Panc1 (cell line): Measurements from ENCODE around the gene NKAIN2. TPM values are rescaled to one million over a fixed set of nuclear protein-coding genes. Genes with fewer than 3 reads are reported as not detected.
A peak's percentile ranks its signal among the peaks of the same experiment; 100 is the strongest.

Source experiments
- ATAC-seq: fragments of 200-7000 bp; cut with Tn5 transposase; 2 replicates; pipeline ENCODE4 v1.9.1; 2020; ENCODE audit warnings: mild to moderate bottlenecking, moderate library complexity
- BruUV-seq: library from RNA; stranded (reverse); fragments of 400-500 nt; replicated peaks from 2 replicates; lab custom pipeline; 2021; lab: Mats Ljungman, UMichigan
- CTCF ChIA-PET: fragments of 300-600 bp; sonication (Branson Sonifier 250); formaldehyde crosslinking; loops from one replicate; lab custom pipeline; 2022; ENCODE audit warnings: antibody characterized with exemption; lab: Charles Lee
- POLR2A ChIA-PET: fragments of 300-600 bp; sonication (Branson Sonifier 250); formaldehyde crosslinking; loops from one replicate; lab custom pipeline; 2022; ENCODE audit warnings: antibody characterized with exemption; lab: Charles Lee
- DNase-seq: peaks from one replicate; pipeline ENCODE4 v3.0.0-alpha.2; 2010; ENCODE audit warnings: low read depth, low spot score
- H3K27ac ChIP-seq: 2 replicates; pipeline ENCODE4 v1.5.1; 2011; ENCODE audit warnings: mild to moderate bottlenecking, low read length, inconsistent platforms
- H3K27me3 ChIP-seq: fragments of 200-500 bp; sonication (Bioruptor generic); 2 replicates; pipeline ENCODE4 v1.6.0; 2014; ENCODE audit warnings: low read length, inconsistent platforms; ENCODE audit not compliant: control insufficient read depth, insufficient read depth
- H3K36me3 ChIP-seq: fragments of 200-500 bp; sonication (Bioruptor generic); 2 replicates; pipeline ENCODE4 v1.5.1; 2014; ENCODE audit warnings: inconsistent platforms, mild to moderate bottlenecking, low read length, moderate library complexity; ENCODE audit not compliant: control insufficient read depth, insufficient read depth
- H3K4me1 ChIP-seq: 2 replicates; pipeline ENCODE4 v1.5.1; 2011; ENCODE audit warnings: inconsistent platforms, mild to moderate bottlenecking, low read length, moderate library complexity; ENCODE audit not compliant: control insufficient read depth, insufficient read depth
- H3K4me3 ChIP-seq, 2 experiments: 2 replicates each; pipeline ENCODE4 v1.5.1; 2011 to 2012; ENCODE audit warnings: low read depth in 2 of 2, low read length in 2 of 2, mild to moderate bottlenecking in 2 of 2, inconsistent platforms in 1 of 2, moderate library complexity in 1 of 2
- H3K9me3 ChIP-seq: fragments of 200-500 bp; sonication (Bioruptor generic); 2 replicates; pipeline ENCODE4 v1.5.1; 2014; ENCODE audit warnings: low read depth, mild to moderate bottlenecking, inconsistent platforms, low read length, moderate library complexity; ENCODE audit not compliant: control insufficient read depth, insufficient read depth
- CTCF ChIP-seq: fragments of 450-650 bp; IDR thresholded peaks from 2 replicates; pipeline ENCODE4 v1.5.1; 2017; ENCODE audit warnings: mild to moderate bottlenecking
- POLR2AphosphoS5 ChIP-seq: IDR thresholded peaks from 2 replicates; pipeline ENCODE4 v1.6.1; 2012; ENCODE audit warnings: mild to moderate bottlenecking, low read depth, low read length, moderate library complexity
- REST ChIP-seq, 2 experiments: IDR thresholded peaks; 2 replicates each; pipeline ENCODE4 v1.6.1; 2011 to 2012; ENCODE audit warnings: low read depth in 2 of 2, control low read depth in 1 of 2, low read length in 1 of 2, mild to moderate bottlenecking in 1 of 2, moderate library complexity in 1 of 2; ENCODE audit not compliant: insufficient read depth in 1 of 2
- SIN3A ChIP-seq: IDR thresholded peaks from 2 replicates; pipeline ENCODE4 v1.6.1; 2012; ENCODE audit warnings: low read depth, mild to moderate bottlenecking, low read length, moderate library complexity, borderline replicate concordance; ENCODE audit not compliant: insufficient read depth
- TCF7L2 ChIP-seq: IDR thresholded peaks from 2 replicates; pipeline ENCODE4 v1.6.1; 2011; ENCODE audit warnings: mild to moderate bottlenecking, low read depth, low read length, inconsistent platforms
- in situ Hi-C: cut with HindIII; loops from 2 replicates; pipeline ENCODE4 v1.10.0; 2016; ENCODE audit warnings: low sequenced_read_pairs, low pct_unique_long_range_greater_than_20kb
- intact Hi-C: fragments of 100-400 bp; cut with micrococcal nuclease; formaldehyde crosslinking; loops from one replicate; pipeline ENCODE4 v1.10.0; 2022; ENCODE audit not compliant: unreplicated experiment
- total RNA-seq: library from RNA; stranded (reverse); gene quantifications from one replicate; pipeline ENCODE4 v1.2.1, GENCODE V29; 2021; ENCODE audit not compliant: unreplicated experiment

NKAIN2 gene
- total RNA-seq, 1 experiment from 2014 or later: 2.6 TPM

- in situ Hi-C loops (no loop called here), intact Hi-C loops (no loop called here)
- Histone ChIP-seq H3K4me1 (no peaks in the 10 kb centered on the region), H3K9me3 (no peaks in the 10 kb centered on the region), H3K27ac (peak overlapping the region; percentile 39; the same call in 1 of the 2 replicates), H3K27me3 (no peaks in the 10 kb centered on the region), H3K4me3 (no peak overlapping the region), H3K36me3 (no peaks in the 10 kb centered on the region)
- BruUV-seq: no TSS peak
- DNase-seq (no peak), ATAC-seq (no peak)
- POLR2A ChIA-PET: no interaction called here
- TF ChIP-seq SIN3A (no peak), CTCF (no peak), TCF7L2 (no peak), REST (IDR thresholded peaks at IDR 0.05; ENCODE audit: insufficient read depth in 1 of 2, low read depth in 2 of 2, low read length in 1 of 2) (no peak), POLR2AphosphoS5 (no peak)
- CTCF ChIA-PET: no interaction called here
These were observed 966.3 kb downstream of the NKAIN2 start for GRCh38 chr6:124769811-124770544.

GRCh38 chr6:124770784-124771183, 967.1 kb downstream of the NKAIN2 start:
- TF ChIP-seq TCF7L2 (no peak), POLR2AphosphoS5 (no peak), CTCF (no peak), SIN3A (no peak), REST (IDR thresholded peaks at IDR 0.05; ENCODE audit: insufficient read depth in 1 of 2, low read depth in 2 of 2, low read length in 1 of 2) (no peak)
- Histone ChIP-seq H3K4me3 (no peak overlapping the region), H3K27ac (no peak overlapping the region), H3K9me3 (no peaks in the 10 kb centered on the region), H3K36me3 (no peaks in the 10 kb centered on the region), H3K4me1 (no peaks in the 10 kb centered on the region), H3K27me3 (no peaks in the 10 kb centered on the region)
- DNase-seq: no peak
- in situ Hi-C loops (no loop called here), intact Hi-C loops (no loop called here)
- ATAC-seq: no peak
- no TSS peak for BruUV-seq
- ChIA-PET CTCF (no interaction called here), POLR2A (no interaction called here)
